COLO829 (cell line): ENCODE measurements around the gene HS3ST5.
"Not testable (repeated sequence)": the region's sequence is repeated elsewhere in the genome, so short reads cannot be mapped to it uniquely, and the experiment has no call there.

Experiments used
- DNase-seq: peaks from one replicate; pipeline ENCODE4 v3.0.0; 2012; ENCODE audit warnings: low spot score

HS3ST5 gene

DNA sequence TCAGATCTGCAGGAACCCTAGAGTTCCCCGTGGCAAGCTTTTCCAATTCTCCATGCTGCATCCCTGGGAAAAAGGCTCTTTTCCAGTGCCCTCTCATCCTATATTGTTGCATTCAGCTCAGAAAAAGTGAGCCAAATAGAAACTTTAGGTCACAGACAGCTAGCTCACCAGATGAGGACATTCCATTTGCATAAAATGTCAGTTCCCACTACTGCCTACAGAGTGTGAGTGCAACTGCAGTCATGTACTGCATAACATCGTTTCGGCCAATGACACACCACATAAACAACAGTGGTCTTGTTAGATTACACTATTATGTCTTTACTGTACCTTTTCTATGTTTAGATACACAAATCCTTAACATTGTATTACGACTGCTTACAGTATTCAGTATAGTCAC lies 8.6 kb downstream of the HS3ST5 start:
- no peak for DNase-seq

DNA sequence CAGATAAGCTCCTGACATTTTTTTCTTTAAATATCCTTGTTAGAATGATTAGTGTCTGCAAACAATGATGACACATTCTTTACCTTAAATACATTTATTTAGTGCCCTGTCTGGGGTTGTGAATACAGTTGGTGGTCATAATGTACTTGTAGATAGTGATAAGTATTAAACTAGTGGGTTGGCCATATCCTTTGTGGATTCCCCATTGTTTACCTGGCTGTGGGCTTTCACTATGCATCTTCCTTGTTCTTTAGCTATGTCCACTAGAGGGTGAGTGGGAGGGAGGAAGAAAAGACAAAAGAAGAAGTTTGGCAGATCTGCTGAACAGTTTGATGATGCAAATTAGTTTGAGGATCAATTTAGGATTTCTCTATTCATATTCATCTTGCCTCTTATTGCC lies 15.7 kb downstream of the HS3ST5 start:
- DNase-seq: no peak

DNA sequence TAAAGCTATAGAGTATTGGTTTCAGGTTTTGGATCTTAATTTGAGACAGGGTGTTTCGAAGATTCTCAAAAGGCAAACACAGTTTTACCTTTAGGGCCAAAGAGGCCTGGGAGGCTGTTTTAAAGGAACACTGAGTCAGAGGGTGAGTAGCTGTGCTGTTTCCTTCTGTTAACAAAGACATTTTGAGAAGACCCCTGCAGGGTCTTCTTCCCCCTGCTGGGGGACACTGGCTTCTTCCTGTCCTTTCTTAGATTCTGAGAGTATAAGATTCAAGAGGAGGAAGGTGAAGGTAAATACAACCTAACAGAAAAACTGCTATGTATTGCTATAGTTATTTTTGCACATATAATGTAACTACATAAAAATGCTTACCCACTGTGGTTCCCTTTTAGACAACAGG lies 19.0 kb downstream of the HS3ST5 start:
- DNase-seq: no peak

DNA sequence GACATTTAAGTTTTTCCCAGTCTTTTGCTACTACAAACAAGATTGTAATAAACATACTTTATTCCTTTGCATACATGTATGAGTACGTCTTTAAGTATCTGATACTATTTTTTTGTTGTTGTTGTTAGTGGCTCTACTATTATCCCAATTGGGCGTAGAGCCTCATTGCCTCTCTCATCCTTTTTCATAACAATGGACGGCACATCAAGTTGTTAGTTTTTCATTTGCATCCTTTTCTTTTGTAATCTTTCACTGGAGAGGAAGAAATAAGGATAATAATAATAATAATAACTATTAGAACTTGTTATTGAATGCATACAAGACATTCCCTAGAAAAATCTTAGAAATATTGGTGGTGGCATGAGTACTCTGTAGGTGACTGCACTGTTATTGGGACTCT lies 23.1 kb downstream of the HS3ST5 start:
- no peak for DNase-seq

DNA sequence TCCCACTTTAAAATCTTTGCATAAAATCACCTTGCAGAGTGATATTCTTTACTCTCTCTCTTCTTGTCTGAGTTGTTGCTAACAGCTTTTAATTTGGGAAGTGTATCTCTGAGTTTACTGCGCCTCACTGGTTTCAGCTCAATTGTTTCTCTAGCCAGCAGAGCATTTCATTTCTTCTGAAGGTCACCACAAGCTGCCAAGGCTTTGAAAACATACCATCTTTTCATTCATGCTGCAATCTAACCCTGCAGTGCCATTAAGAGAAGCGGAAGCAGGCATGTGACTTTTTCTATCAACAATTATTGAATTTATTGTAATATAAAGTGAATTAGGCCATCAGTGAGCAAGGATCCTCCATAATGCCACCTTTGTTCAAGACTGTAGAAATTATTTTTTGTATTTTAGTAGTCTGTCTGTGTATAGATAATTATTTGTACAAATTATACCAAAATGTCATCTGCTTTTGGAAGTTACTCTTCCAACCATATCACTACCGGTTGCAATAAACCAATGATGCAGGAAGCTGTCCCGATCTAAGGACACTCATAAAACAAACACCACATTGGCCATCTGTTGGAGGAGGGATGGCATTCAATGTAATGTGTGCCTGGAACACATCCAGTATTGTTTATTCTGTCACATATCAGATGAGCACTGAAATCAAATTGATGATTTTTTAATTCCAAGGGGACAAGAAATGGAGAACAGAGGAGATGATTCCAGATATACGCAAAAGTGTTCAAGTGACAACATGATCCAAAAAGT lies 26.8 kb downstream of the HS3ST5 start:
- peak; percentile 31 for DNase-seq

DNA sequence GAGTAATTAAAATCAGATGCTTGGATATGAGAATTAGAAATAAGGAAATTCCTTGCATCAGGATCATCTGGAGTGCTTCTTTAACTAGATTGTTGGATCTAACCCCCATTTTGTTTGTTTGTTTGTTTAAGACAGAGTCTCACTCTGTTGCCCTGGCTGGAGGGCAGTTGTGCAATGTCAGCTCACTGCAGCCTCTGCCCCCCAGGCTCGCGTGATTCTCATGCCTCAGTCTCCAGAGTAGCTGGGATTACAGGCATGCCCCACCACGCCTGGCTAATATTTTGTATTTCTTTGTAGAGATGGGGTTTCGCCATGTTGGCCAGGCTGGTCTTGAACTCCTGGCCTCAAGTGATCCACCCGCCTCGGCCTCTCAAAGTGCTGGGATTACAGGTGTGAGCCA lies 29.0 kb downstream of the HS3ST5 start:
- not testable (repeated sequence) for DNase-seq

DNA sequence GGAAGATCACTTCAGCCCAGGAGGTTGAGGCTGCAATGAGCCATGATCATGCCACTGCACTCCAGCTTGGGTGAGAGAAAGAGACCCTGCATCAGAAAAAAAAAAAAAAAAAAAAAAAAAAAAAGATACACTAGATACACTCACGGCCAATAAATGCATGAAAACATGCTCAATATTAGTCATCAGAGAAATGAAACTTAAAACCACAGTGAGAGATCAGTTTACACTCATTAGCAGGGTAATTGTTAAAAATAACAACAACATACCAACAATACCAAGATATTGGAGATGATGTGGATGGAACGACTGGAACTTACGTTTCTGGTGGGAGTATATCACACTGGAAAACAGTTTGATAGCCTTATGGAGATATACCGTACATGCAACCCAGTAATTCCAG lies 29.9 kb downstream of the HS3ST5 start:
- no peak for DNase-seq

DNA sequence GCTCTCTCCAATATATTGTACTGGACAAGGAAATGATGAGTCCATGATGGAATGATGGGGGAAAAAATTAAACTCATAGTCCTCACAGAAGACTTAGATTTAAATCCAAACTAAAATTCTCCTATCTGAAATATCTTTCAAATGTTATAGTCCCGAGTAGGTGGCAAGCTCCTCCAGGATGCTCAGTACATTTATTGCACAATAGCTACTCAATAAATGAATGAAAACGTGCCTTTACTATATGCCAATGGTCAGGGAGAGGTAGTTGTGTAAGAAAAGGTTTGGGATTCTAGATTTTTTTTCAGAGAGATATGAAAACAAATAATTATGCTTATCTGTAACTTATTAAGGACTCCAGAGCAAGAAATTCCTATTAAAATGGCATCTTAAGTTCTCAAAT lies 32.8 kb downstream of the HS3ST5 start:
- no peak for DNase-seq

DNA sequence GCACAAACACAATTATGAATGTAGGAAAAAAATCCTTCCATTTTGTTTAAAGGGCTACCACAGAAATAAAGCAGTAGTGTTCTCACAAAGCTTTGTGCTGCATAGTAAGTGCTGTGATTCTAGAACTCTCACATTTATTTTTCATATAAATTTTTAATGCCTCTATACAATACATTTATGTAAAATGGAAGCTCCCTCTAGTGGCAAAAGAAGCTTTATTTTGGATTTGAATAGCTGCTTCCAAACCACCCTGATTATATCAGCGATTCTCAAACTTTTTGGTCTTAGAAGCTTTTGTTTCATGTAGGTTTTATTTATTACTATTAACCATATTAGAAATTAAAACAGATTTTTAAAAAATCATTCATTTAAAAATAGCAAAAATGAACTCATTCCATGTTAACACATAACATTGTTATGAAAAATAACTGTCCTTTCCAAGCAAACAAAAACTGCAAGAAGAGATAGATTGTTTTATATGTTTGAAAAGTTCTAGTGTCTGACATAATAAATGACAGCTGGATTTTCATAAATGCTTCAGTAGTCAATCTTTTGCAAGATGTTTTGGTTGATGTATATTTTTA lies 38.4 kb downstream of the HS3ST5 start:
- no peak for DNase-seq

DNA sequence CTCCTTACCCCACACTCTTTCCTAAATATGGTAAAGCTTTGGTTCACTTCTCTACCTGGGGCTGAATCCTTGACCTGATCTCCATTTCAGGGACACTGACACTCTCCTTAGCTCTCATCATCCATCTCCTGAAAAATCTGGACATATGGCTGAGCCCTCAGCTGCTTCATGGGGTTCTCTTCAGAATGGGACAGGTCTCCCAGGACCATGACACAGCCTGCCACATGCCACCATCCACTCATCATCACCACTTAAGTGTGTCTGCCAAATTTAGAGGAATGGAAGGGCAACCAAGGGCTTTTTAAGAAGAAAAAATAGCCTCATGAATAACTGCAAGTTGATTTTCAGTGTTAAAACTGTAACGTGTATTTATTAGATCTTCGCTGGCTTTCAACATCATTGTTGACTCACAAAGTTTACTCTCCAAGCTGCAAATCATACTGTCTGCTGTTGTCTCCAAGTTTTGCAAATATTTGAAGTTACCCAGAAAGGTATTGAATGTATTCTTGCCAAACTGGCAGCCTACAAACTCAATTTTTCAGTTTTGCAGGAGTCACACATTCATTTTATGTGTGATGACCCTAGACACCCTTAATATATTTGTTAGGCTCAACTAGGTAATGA lies 41.1 kb downstream of the HS3ST5 start:
- DNase-seq: no peak

DNA sequence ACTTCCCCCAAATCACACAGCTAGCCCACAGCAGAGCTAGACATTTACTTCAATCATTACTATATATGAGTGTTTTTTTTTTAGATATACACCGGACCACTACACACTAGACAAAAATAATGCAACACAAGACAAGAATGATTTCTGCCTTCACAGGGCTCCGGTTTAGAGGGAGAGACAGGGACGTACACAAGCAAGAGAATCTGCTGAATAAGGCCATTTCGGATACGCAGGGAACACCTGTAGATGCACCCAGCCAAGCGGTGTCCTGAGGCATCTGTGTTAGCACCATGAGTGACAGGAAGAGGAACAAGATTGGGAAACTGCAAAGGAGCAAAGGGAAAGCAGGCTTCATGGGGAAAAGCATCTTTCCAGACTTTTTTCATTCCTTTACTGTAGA lies 45.7 kb downstream of the HS3ST5 start:
- no peak for DNase-seq

DNA sequence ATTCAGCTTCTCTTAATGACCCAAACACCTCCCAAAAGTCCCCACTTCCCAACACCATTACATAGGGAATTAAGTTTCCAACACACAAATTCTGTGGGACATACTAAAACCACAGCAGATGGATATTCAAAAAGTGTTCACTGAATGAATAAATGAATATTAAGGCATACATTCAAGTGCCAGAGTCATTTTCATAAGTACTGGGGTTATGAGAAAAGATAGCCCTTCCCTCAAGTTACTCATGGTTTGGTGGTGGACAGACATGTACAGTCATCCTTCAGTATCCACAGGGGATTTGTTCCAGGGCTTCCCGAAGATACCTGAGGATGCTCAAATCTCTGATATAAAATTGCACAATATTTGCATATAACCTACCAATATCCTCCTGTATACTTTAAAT lies 50.4 kb downstream of the HS3ST5 start:
- DNase-seq: no peak

DNA sequence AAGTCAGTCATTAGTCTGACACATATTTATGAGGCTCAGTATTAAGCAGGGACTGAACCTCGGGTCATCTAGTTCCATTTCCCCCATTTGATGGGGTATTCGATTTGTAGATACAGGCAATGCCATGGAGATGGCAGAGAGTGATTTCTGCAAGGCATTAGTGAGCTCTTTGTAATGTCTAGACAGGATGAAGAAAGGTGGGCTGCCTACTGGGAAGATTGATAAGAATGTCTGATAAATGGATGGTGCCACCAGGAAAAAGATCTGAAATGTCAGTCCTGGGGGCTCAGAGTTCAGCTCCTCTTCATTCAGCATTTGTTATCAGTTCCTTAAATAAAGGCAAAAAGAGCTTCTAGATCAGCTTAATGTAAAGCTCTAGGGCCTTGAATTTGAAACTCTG lies 51.4 kb downstream of the HS3ST5 start:
- no peak for DNase-seq

DNA sequence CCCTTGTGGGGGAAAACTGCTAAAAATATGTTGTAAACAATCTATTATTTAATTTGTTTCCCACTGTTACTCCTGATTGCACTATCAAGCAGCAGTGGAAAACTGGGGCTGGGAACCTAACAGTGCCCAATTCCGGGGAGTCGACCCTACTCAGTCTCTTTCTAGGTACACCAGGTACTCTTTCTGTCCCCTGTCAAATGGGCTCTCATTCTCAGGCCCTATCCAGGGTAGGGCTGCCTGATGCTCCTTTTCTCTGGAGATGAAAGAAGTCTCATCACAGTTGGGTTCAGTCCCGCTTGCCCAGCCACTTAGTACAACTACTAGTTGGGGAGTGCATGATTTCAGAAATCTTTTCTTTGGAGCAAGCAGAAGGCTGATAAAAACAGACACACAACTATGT lies 52.0 kb downstream of the HS3ST5 start:
- no peak for DNase-seq

DNA sequence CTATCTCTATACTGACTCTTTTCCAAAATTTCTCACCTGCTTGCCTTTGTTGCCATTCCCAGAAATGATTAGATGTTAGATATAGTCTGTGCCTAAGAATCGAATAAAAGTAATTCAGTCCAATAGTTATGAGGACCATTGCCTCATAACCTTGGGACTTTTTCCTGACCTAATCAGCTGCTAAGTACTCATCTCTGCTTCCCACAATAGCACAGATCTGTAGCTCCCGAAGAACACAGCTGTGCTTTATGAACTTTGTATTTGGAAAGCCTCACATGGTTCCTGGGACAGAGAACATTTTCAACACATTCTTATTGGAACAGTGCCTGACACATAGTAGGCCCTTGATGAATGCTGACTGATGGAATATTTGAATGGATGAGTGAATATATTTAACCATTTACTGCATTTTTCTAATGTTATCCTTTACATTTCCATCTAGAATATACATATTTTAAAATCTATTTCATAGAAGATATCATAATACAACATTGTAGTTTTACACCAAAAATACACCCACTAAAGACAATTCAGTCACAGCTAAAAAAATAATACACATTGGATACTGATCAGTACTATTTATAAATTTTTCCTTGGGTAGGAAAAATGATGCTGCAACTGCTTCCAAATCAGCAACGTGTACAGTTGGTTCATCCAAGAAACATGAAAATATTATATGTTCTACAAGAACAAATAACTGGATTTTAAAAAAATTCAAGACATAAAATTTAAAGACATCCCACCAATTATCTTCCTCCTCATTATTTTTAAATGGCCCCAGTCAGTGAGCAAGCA lies 53.9 kb downstream of the HS3ST5 start:
- no peak for DNase-seq

DNA sequence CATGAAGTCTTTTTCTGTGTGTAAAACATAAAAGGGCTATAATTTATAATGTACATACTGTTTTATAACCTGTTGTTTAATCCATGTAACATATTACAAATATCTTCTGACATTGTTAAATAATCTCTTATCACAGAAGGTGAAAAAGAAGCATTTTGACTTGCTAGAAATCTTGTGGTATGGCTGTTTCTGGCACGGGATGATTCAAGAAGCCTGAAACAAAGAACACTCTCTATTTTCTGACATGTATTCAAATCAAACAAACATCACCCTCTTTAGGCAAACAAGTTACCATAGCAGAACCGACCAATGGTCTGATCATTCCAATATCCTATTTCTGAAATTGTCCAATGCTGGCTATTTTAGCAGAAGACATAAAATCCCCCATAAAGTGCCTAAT lies 55.4 kb downstream of the HS3ST5 start:
- no peak for DNase-seq

DNA sequence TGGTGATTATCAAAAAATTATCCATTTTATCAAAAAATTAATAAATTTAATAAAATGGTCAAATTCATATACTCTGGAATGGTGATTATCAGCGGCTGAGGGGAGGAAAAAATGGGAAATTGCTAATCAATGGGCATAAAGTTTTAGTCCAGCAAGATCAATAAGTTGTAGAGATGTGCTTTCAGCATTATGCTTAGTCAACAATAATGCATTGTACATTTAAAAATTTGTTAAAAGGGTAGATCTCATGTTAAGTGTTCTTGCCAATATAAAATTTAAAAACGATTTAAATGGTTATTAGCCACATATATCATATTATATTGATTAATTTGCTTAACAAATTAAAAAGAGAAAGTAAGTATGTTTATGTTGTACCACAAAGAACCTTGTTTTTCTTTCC lies 56.6 kb downstream of the HS3ST5 start:
- DNase-seq: no peak

DNA sequence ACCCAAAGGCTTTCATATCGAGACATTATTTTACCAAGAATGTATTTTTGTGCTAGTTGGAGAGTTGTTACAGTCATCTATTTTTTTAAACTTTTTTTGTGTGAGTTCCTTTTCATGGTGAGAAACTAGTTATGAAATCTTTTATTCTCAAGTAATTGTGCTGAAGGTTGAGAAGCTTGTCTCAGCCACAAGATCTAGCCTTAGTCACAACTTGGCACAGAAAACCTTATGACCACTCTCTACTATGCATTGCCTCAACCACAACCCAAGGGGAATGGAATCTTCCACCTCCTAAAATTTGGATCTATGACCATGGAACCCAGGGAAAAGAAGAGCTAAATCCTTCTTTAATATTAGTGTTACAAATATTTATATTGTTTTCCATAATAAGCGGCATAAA lies 58.5 kb downstream of the HS3ST5 start:
- DNase-seq: no peak

DNA sequence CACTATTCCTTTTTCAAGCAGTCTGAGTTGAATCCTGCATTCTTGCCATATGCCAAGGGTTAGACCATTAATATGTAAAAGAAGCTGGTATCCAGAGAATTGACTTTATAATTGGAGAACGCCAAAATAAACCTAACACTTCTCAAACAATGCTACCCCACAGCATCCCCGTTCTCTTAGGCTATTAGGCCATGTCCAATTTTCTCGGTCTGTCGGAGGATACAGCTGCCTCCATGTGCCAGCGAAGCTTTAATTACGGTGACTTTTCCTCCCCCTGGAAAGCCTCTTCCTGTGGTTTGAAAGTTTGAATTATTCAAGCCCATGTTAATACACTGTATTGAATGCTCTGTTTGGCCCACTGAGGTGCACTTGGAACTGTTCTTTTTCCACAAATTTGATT lies 60.5 kb downstream of the HS3ST5 start:
- DNase-seq: no peak

DNA sequence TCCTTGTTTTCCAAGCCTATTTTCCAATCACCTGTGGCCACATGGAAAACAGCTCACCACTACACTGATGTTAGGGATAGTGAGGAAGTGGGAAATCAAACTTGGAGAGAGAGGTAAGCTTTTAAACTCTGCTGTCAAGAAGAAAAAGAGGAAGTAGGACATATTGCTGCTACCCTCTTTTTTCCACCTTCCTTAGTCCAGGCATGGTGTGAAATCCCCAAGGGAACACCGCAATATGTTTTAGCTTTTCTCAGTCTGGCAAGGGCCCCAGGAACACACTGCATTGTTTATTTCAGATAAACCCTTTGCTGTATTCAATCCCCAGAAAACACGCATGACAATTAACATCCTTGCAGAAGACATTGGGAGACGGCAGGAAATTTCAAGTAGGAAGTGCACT lies 61.3 kb downstream of the HS3ST5 start:
- DNase-seq: no peak

DNA sequence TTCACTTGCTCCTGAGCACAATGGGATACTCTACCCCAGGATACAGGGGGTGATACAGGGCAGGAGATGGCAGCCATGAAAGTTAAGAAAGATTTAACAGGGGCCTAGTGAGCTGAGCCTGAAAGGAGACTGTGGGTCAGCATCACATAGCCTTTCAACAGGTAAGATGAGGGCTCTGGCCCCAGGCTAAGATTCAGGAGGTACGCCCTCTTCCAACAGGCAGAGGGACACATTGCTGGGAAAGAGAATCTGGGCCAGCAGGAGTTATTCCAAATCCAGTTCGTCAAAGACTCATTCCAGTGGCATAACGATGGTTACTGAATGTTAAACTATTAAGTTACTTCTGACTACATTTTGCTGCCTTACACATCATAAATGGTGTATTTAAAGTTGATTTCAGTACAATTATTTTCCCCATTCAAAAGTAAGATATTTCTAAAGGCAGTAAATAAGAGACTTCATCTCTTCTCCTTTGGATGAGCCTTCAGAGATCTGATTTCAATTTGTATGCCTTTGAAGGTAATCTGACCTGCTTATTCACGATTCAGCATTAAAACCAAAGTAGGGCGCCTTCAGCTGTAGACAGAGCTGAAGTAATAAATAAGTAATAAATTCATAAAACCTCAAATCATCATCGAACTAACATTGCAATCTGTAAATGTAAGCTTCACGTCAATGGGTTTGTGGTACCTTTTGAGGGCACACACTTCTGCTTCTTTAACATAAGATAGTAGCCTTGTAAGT lies 62.4 kb downstream of the HS3ST5 start:
- DNase-seq: no peak

DNA sequence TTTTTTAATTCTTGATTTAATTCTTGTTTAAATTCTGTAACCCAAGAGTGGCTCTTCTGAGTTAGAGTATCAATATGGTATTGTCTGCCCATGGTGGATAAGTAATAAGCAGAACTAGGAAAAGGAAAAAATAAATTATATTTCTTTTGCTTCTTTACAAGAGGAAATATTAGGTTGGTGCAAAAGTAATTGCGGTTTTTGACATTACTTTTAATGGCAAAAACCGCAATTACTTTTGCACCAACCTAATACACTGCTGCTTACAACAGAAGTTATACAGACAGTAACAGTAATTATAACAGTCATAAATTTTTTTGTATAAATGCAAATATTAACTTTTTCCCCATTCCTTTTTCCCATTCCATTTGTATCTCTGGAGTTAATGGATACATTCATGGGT lies 65.6 kb downstream of the HS3ST5 start:
- DNase-seq: no peak
